Measurements from ENCODE around the gene DLGAP1.

DNA sequence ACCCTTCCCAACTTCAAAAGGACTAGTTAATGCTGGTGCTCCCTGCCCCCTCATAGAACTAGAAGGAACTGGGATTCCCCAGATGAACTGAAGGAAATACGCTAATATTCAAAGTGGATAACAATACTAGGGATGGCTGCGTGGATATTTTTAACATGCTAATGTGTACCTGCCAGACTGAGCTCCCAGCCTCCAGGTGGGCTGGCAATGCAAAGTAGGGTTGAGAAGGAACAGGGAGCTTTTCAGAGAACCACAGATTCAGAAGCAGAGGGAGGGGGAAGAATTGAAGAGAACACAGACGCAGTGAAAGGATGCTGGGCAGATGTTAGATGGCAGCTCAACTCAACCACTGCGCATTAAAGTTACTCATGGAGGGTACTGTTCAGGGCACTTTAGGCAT, 650.8 kb downstream of the DLGAP1 start:
- TF ChIP-seq POLR2A (IDR thresholded peaks at IDR 0.05) = no peak
- TF ChIP-seq, protein P1, sequence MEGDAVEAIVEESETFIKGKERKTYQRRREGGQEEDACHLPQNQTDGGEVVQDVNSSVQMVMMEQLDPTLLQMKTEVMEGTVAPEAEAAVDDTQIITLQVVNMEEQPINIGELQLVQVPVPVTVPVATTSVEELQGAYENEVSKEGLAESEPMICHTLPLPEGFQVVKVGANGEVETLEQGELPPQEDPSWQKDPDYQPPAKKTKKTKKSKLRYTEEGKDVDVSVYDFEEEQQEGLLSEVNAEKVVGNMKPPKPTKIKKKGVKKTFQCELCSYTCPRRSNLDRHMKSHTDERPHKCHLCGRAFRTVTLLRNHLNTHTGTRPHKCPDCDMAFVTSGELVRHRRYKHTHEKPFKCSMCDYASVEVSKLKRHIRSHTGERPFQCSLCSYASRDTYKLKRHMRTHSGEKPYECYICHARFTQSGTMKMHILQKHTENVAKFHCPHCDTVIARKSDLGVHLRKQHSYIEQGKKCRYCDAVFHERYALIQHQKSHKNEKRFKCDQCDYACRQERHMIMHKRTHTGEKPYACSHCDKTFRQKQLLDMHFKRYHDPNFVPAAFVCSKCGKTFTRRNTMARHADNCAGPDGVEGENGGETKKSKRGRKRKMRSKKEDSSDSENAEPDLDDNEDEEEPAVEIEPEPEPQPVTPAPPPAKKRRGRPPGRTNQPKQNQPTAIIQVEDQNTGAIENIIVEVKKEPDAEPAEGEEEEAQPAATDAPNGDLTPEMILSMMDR (IDR thresholded peaks at IDR 0.05) = no peak

Data from testis (tissue), 2 donors.